Kidney capillary endothelial cell (primary cell): ENCODE measurements around the gene OMA1.
A peak's percentile ranks its signal among the peaks of the same experiment; 100 is the strongest.
"Not testable (repeated sequence)": the region's sequence is repeated elsewhere in the genome, so short reads cannot be mapped to it uniquely, and the experiment has no call there.

ENCODE experiments used
- DNase-seq: peaks from one replicate; pipeline ENCODE4 v3.0.0-alpha.2; 2018; ENCODE audit warnings: low spot score

Gene OMA1

GRCh38 chr1:58573705-58574591 is 27.4 kb upstream of the OMA1 start:
- DNase-seq: no peak

GRCh38 chr1:58573138-58573537 is 26.6 kb upstream of the OMA1 start:
- DNase-seq: no peak

GRCh38 chr1:58572690-58573089 is 26.2 kb upstream of the OMA1 start:
- no peak for DNase-seq

- DNase-seq: no peak
These were observed 25.1 kb upstream of the OMA1 start for GRCh38 chr1:58571616-58572015.

GRCh38 chr1:58570817-58571216 is 24.3 kb upstream of the OMA1 start:
- no peak for DNase-seq

GRCh38 chr1:58570094-58570493 is 23.6 kb upstream of the OMA1 start:
- no peak for DNase-seq

GRCh38 chr1:58568911-58569310 is 22.4 kb upstream of the OMA1 start:
- DNase-seq: no peak

GRCh38 chr1:58568271-58568860 is 21.8 kb upstream of the OMA1 start:
- DNase-seq: no peak

GRCh38 chr1:58566339-58566738 is 19.8 kb upstream of the OMA1 start:
- no peak for DNase-seq

- not testable (repeated sequence) for DNase-seq
These were observed 17.2 kb upstream of the OMA1 start for GRCh38 chr1:58563715-58564114.

GRCh38 chr1:58561633-58562032 is 15.1 kb upstream of the OMA1 start:
- no peak for DNase-seq

GRCh38 chr1:58555393-58555792 is 8.9 kb upstream of the OMA1 start:
- no peak for DNase-seq

GRCh38 chr1:58551186-58552140 is 4.9 kb upstream of the OMA1 start:
- DNase-seq: no peak

- not testable (repeated sequence) for DNase-seq
These were observed 2.8 kb upstream of the OMA1 start for GRCh38 chr1:58549291-58549690.

- DNase-seq: no peak
These were observed 1.8 kb upstream of the OMA1 start for GRCh38 chr1:58548371-58548770.

GRCh38 chr1:58545591-58546519 is 671 bp downstream of the OMA1 start:
- DNase-seq: peak; percentile 63

- DNase-seq: no peak
These were observed 3.3 kb downstream of the OMA1 start for GRCh38 chr1:58543260-58543659.

GRCh38 chr1:58539553-58539952 is 7.0 kb downstream of the OMA1 start:
- no peak for DNase-seq

GRCh38 chr1:58538821-58539220 is 7.7 kb downstream of the OMA1 start:
- no peak for DNase-seq

- DNase-seq: not testable (repeated sequence)
These were observed 14.7 kb downstream of the OMA1 start for GRCh38 chr1:58531842-58532241.

- no peak for DNase-seq
These were observed 17.2 kb downstream of the OMA1 start for GRCh38 chr1:58529284-58529683.
